GM21717 (cell line): ENCODE results near the gene TNFRSF8.
A peak's percentile ranks its signal among the peaks of the same experiment; 100 is the strongest.

ENCODE experiments used
- ATAC-seq: cut with Tn5 transposase; IDR thresholded peaks from one replicate; pipeline ENCODE4 v1.9.1; 2021; ENCODE audit warnings: mild to moderate bottlenecking, moderate library complexity; ENCODE audit not compliant: unreplicated experiment

Gene TNFRSF8

DNA sequence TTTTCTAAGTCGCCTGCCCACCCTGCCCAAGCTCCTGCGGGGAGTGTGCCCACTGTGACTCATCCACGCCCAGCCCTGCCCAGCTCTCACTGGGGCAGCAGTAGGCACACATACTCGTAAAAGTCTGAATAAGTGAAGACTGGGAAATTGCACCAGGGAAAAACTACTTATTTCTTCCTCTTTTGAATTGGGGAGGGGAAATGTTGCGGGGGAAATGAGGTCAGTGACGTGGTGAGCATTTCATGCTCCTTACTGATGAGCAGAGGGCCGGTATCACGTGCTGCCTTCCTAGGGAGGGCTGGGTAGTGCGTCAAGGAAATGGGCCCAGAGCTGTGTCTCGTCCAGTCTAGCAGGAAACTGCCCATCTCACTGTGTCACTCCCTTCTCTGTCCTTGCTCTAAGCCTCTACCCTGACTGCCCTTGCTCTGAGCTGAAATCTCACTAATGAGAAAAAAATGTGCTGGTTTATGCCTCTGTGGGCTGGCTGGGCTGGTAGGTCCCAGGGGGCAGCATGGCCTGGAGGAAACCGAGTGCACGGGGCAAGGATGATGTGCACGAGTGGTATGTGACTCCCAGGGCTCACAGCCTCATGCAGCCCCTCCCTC is 90.2 kb downstream of the TNFRSF8 start:
- no peak for ATAC-seq

DNA sequence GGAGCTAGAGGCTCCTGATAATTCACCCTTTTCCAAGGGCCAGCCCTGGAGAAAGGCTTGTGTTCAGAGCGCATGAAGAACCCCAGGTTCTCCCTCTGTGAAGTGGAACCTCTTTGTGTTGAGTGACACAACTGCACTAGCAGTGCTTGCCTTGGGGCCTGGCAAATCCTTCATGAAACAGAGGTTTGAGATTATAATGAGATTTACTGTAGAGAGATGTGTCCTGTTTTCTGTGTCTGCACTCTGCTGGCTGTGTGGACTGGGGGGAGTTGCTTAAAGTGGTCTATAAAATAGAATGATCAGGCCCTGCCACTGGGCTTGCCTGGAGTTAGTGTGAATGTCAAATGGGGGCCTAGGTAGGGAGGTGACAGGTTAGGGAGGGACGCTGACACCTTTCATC is 92.2 kb downstream of the TNFRSF8 start:
- no peak for ATAC-seq

DNA sequence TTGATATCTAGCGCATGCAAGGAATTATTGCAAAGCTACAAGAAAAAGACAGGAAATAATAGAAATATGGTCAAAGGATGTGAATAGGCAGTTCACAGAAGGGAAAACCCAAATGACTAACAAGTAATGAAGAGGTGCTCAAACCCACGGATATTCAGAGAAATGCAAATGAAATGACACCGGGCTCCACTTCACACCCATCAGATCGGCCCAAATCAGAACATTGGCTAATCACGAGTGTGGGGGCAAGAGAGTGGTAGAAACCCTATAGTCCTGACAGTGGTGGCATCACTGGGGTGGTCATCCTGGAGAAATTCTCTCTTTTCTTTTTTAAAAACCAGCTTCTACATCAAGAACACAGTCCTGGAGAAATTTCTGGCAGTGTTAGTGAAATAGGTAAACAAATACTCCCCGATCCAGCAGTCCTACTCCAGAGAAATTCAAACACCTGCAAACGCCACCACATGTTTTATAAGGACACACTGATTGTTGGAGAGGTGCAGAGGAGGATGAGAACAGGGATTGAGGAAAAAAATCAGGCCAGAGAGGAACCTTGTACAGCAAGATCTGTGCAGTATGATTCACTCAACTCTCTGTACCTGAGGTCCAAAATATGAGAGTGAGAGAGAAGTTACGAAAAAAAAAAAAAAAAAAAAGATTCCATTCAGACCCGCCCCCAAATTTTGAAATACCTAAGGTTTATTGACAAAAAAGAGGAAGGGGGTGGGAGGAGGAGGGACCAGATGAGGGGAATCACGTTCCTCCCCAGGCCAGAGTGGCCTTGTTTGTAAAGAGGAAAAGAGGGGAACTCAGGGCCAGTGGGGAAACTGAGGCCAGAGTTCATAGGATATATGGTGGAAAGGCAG is 94.5 kb downstream of the TNFRSF8 start:
- ATAC-seq, result peak; percentile 26

DNA sequence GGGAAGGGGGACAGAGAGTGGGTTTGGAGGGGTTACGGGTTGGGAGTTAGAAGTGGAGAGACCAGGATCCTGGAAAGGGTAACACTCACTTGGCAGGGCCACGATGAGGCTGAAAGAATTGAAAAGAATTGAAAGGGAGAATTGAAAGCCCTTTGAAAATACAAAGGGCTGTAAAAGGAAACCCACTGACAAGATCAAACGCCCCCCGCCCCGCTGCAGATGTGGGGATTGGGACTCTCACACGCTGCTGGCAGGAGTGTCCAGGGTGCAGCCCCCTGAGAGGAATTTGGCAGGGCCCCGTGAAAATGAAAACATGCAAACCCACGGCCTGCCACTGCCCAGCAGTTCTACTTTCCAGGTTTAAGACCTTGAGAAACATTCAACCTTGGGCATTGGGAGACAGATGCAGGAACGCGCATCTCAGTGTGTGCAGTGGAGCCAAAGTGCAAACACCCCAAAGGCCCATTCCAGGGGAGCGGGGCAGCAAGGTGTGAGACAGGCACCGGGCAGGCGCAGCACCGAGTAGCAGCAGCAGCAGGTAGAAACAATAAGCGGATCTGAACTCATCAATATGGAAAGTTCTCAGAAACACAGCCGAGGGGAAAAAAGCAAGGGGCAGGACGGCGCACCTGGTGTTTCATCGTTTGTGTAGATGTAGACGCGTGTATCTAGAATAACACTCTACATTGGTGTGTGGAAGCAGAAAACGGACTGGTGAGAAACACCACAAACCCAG is 95.4 kb downstream of the TNFRSF8 start:
- ATAC-seq, result no peak

DNA sequence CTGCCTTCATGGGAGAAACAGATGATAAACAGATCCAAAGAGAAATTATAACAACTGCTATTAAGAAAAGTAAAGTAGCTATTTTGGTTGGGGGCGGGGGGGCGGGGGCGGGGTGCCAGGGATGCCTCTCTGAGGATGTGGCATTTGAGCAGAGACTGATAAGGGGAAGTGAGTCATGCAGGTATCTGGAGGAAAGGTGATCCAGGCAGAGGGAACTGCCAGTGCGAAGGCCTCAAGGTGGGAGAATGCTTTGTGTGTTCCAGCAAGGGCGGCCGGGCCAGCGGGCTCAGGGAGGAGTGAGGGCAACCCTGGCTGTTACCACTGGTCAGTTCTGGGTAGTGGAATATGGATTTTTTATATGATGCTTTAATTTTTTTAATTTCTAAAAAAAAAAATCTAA is 96.7 kb downstream of the TNFRSF8 start:
- ATAC-seq, result no peak

DNA sequence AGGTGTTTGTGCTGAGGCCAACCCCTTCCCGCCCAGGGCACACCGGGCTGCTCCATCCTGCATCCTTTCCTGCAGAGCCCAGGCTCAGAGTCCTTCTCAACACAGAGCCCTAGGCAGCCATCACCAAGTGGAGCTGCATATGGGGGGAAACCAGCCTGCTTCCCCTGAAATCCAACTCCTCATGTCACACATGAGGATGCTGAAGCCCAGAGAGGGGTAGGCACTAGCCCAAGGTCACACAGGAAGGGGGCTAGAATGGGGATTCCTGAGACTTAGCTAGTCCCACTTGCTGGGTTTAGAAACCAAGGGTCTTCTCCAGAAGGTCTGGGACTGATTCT is 98.2 kb downstream of the TNFRSF8 start:
- no peak for ATAC-seq

DNA sequence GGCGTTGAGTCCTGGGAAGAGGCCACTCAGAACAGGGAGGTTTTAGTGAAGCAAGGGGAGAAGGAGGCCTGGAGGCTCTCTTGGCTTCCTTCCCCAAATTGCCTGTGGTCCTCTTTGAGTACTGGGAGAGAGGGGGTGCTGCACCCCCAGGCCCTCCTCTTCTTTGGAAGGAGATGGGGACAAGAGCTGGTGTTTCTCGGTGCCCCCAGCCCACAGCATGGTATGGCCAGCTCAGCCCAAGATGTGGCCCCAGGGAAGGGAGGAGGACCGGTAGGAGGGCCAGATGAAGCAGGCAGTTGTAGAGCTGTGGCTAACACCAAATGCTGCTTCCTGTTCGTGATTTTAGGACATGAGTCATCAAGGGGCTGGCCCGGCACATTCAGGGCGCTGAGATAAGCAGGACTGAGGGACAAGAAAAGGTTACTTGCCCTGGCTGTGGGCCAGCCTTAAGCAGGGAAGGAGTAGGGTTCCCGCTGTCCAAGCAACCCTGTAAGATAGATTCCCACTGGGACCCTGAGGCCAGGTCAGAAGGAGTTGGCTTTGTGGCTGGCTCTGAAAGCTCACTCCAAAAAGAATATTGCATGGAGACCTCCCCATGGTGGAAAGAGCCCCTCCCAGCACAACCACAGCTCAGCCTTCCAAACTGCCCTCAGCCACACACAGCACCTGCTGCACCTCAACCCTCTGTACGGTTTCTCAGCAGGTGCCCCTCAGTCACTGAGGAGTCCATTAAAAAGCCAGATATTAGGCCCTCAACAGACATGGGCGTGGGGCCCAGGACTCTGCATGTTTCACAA is 98.8 kb downstream of the TNFRSF8 start:
- peak; percentile 70 for ATAC-seq

DNA sequence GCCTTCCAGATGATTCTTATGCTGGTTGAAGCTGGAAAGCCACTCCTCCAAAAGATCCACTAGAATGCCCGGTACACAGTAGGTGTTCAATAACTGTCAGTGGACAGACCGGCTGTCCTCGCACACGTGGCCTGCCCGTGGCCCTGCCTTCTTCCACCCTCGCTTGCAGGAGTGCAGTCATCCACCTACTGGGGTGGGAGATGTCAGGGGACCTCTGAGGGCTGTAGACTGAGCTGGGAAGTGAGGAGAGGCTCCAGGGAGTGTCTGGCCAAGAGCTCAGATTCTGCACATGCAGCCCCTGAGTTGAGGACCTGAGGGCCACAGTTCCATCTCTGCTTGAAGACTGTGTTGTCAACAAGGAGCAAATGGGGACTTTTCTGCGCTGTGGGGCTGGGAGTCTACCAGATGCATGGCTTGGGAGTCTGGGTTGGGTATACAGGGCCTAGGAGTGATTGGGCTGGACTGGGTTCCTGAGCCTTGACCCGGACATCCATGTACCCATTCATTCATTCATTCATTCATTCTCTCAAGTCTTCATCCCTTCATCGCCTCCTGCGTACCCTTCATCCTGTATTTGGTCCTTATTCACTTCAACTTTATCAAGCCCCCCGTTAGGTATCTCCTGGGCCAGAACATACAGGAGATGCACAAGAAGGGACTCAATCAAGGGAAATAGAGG is 99.5 kb downstream of the TNFRSF8 start:
- ATAC-seq, result no peak

DNA sequence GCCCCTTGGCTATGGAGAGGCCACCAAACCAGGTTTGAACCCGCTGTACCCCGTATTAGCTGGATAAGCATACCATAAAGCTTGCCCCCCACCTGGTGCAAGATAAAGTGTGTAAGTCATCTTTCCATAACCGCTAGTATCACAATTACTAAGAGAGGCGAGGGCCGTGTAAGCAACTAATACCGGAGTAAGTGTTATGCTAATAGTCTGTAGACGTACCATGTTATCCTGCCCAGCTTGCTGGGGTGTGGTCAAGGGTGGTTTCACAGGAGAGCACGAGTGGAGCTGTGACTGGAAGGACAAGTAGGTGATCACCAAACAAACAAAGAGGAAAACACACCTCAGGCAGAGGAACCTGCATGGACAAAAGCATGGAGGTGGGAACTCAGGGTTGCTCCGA is 100.1 kb downstream of the TNFRSF8 start:
- no peak for ATAC-seq

DNA sequence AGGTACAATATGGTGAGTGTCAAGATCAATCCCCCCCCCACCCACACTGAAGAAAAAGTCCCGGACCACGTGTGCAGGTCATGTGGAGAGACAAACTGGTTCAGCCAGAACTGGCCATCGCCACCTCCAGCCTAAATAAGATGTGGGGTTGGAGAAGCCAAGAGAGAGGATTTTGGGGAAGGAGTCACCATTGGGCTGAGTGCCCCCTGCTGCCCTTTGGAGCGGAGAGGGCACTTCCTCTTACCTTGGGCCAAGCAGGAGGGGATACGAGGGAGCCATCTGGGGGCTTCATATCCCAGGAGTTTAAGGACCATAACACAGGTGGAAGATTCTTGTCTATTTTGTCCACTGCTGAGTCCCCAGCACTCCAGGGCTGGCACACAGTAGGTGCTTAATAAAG is 101.1 kb downstream of the TNFRSF8 start:
- no peak for ATAC-seq

DNA sequence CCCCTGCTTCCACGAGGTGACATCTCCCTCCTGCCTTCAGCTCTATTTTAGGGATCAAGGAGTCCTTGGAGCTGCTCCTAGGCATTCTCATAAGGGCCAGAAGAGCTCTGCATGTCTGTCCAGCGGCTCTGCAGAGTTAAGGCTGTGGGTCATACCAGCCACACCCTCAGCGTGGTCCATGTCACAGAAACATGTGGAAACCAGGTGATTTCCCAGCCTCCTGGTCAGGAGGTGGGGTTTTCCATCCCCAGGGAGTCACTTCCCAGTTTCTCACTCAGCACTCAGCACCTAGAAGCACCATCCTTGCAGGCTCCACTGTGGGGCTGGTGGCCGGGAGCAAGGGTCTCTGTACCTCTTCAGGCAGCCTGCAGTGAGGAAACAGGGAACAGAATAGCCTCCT is 102.2 kb downstream of the TNFRSF8 start:
- ATAC-seq, result no peak

DNA sequence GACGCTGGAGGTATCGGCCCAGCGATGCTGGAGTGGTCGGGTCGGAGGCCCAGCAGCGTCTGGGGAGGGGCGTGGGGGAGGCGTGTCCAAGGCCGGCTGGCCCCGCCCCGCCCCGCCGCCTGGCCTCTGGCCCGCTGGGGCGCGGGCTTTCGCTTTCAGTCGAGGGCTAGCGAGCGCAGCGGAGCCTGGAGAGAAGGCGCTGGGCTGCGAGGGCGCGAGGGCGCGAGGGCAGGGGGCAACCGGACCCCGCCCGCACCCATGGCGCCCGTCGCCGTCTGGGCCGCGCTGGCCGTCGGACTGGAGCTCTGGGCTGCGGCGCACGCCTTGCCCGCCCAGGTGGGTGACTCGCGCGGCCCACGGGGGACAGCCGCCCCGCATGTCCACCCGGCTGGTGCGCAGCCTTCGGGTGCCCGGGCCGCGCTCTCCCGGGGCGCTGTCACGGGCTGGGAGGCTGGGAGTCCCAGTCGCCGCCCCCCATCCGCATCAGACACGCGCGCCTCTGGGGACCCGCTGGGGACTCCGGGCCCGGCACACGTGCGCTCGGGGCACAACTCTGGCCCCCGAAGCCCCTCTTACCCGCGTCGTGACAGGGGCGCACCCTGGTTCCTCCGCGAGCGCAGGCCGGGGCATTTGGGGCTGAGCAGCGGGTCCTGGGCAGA is 103.9 kb downstream of the TNFRSF8 start, which contains the start of gene TNFRSF1B:
Gene TNFRSF1B, plus strand, starts transcription at position 158 of the 659 bp plus-strand sequence. Its CDS starts 101 bp downstream, at position 259.
- ATAC-seq, result peak; percentile 44

DNA sequence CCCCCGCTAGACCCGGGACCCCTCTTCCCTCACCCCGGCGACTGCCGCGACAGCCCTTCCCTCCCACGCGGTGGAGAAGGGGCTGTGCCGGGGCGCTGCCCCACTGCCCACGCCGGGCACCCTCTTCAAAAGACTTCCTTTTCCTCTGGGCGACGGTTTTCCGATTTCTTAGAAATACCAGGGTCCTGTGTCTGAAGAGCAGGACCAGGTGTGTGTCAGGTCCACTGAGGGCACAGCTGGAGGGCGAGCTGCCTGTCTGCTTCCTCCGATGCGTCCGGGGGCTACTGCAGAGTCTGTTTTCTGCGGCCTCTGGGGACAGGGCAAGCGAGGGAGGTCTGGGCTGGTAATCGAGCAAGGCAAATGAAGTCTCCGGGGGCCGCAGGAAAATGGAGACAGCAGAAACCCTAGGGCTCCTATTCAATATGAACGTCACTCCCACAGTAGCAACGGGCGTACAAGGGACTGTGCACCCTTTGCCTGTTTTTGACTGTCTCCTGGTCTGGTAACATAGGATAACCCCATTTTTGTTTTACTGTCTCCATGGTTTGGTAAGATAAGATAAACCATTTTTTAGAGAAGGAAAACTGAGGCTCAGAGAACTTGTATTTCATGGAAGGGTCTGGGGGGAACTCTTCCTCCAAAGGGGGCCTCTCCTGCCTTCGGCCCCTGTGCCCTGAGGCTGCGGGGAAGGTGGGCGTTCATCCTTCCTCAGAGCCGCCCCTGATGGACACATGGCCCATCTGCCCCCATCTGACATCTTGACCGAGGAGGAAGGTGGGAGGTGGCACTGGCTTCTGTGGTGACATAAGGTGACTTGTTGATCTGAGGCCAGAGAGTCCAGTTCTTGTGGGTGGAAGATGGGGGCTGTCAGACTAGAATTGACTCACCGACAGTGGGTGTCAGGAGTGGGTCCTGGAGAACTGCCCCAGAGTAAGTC is 104.7 kb downstream of the TNFRSF8 start:
- ATAC-seq, result no peak

DNA sequence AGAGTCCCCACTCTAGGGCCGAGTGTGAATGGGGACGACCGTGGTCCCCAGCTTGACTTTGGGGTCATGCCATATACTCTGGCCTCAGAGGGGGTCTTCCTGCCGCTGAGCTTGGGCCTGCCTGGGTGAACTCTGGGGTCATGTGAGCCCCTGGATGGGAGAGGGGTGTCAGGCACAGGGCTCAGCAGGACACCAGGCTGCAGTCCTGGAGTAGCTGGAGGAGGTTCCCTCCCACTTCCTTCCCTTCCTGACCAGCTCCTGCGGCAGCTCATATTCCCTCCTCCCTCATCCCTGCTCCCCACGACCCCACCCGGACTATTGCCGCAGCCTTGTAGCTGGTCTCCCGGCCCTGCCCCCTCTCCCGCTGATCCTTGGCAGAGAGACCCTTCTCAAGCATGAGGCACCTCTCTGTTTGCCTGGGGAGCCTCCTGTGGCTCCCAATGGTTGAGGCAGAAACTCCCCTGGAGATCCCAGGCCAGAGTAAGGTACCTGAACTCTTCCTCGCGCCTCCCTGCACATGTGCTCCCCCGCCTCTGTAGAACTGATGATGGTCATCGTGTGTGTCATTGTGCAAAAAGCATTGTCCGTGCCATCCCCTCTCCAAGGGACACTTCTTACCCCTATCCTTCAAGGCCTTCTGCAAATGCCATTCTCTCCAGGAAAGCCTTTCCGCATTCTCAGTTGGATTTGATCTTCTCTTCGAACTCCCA is 105.5 kb downstream of the TNFRSF8 start:
- no peak for ATAC-seq

DNA sequence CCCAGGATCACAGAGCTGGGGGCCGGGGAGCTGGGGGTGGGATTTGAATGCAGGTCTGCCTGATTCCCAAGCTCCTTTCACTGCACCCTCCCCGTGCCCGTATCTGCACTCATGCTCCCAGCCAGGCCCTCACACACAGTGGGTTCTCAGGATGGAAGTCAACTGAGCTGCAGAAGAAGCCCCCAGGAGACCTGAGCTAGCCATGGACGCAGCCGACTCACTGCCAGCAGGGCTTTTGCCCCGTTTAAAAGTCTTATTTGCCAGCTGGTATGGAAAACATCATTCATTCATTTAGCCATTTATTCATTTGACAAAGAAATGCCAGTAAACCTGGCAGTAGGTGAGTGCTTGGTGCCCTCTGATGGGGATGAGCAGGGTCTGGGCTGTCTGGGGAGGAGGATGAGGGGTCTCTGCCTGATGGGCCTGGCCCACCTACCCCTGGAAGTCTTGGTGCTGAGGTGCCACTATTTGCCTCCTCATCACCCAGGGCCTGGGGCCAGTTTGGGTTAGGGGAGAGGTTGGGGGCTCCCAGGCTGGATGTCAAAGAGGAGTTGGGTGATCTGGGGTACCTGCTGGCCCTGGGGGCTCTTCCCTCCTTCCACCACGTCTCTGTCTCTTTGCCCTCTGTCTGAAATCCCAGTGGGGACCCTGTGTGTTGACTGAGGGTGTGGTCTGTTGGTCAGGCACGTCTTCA is 106.5 kb downstream of the TNFRSF8 start:
- no peak for ATAC-seq

DNA sequence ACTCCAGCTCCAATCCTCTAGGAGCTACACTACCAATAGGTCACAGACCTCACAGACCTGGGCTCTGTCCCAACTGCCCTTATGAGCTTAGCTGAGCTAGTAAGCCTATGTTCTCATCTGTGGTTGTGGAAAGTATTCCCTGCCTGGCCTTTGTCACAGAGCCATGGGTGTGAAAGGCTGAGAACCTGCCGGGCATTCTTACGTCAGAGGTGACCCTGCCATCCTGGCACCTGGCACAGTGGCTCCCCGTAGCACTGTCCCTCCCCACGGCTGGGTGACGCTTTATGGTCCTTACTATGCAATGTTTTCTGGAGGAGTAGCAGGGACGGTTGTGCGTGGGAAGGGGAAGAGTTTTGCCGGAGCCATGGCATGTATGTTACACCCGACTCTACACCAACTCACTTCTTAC is 107.2 kb downstream of the TNFRSF8 start:
- ATAC-seq, result no peak

DNA sequence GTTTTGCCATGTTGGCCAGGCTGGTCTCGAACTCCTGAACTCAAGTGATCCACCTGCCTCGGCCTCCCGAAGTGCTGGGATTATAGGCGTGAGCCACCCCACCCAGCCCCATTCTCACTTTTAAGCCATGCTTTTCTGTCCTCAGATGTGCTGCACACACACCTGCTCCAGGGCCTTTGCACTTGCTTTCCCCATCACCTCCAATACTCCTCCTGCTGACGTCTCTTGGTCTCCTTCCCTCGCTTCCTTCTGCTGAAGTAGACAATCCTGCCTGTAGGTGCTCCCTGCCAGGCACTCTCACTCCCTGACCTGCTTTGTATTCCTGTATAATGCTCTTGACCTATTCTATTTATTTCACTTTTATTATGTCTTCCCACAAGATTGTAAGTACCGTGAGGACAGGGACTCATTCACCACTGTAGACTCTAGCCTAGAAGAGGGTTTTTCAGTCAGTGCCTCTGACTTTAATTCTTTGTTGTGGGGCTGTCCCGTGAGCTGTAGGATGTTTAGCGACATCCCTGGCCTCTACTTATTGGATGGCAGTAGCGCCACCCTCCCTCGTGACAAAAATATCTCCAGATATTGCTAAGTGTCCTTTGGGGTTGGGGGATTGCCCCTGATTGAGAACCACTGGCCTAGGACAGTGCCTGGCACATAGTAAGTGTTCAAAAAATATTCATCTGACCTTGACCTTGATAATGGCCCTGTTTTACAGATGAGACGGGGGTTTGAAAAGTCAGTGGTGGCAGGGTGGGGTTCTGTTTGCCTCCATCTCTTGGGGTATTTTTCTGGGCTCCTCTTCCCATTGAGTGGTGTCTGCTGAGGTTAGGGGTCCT is 108.3 kb downstream of the TNFRSF8 start:
- ATAC-seq, result no peak
